Common myeloid progenitor, CD34-positive (primary cell): Measurements from ENCODE around the gene VIM.
"Not testable (repeated sequence)": the region's sequence is repeated elsewhere in the genome, so short reads cannot be mapped to it uniquely, and the experiment has no call there.

ENCODE experiments used
- CTCF ChIA-PET: fragments of 350-600 bp; sonication (Branson Sonifier 250); formaldehyde crosslinking; loops from one replicate; lab custom pipeline; 2021; ENCODE audit warnings: antibody characterized with exemption; lab: Charles Lee
- POLR2A ChIA-PET: fragments of 350-600 bp; sonication (Branson Sonifier 250); formaldehyde crosslinking; loops from one replicate; lab custom pipeline; 2021; ENCODE audit warnings: antibody characterized with exemption; lab: Charles Lee
- DNase-seq, 3 donors: peaks; one replicate each; pipeline versions ENCODE4 v3.0.0 to v3.0.0-alpha.2; 2013
- H3K27ac ChIP-seq, 2 experiments: 1 replicate in 1 of 2; 2 replicates in 1 of 2; pipeline ENCODE4 v1.7.0; 2013; ENCODE audit warnings: inconsistent platforms in 2 of 2, low read length in 2 of 2, mild to moderate bottlenecking in 2 of 2, low read depth in 1 of 2, moderate library complexity in 1 of 2; ENCODE audit not compliant: severe bottlenecking in 2 of 2, insufficient read depth in 1 of 2, poor library complexity in 1 of 2
- H3K27me3 ChIP-seq, 5 experiments: replicated peaks in 2 of 5; 1 replicate in 3 of 5; 2 replicates in 2 of 5; pipeline versions ENCODE4 v1.6.1 to v1.7.0; 2013; ENCODE audit warnings: low read length in 4 of 5, mild to moderate bottlenecking in 2 of 5, moderate library complexity in 2 of 5, inconsistent platforms in 1 of 5; ENCODE audit not compliant: insufficient read depth in 5 of 5, control insufficient read depth in 4 of 5
- H3K36me3 ChIP-seq, 4 experiments: 1 replicate in 2 of 4; 2 replicates in 2 of 4; pipeline versions ENCODE4 v1.6.1 to v1.7.0; 2013; ENCODE audit warnings: low read length in 3 of 4, control low read depth in 1 of 4, mild to moderate bottlenecking in 1 of 4; ENCODE audit not compliant: control insufficient read depth in 4 of 4, insufficient read depth in 4 of 4
- H3K4me1 ChIP-seq, 4 experiments: 1 replicate in 3 of 4; 2 replicates in 1 of 4; pipeline versions ENCODE4 v1.6.1 to v1.7.1; 2013; ENCODE audit warnings: low read length in 3 of 4, mild to moderate bottlenecking in 3 of 4, control low read depth in 1 of 4, inconsistent platforms in 1 of 4, moderate library complexity in 1 of 4; ENCODE audit not compliant: control insufficient read depth in 4 of 4, insufficient read depth in 4 of 4; ENCODE audit errors: control extremely low read depth in 1 of 4
- H3K4me3 ChIP-seq, 7 experiments: 1 replicate in 4 of 7; 2 replicates in 3 of 7; pipeline versions ENCODE4 v1.5.1 to v1.7.0; 2013; ENCODE audit warnings: mild to moderate bottlenecking in 7 of 7, low read length in 6 of 7, moderate library complexity in 6 of 7, inconsistent platforms in 2 of 7, low read depth in 2 of 7, control low read depth in 1 of 7; ENCODE audit not compliant: insufficient read depth in 4 of 7, control insufficient read depth in 1 of 7; ENCODE audit errors: extremely low read depth in 1 of 7
- H3K9me3 ChIP-seq, 5 experiments: 1 replicate in 4 of 5; 2 replicates in 1 of 5; pipeline versions ENCODE4 v1.6.1 to v1.7.1; 2013; ENCODE audit warnings: low read length in 4 of 5, mild to moderate bottlenecking in 2 of 5, inconsistent platforms in 1 of 5, low read depth in 1 of 5, moderate library complexity in 1 of 5; ENCODE audit not compliant: control insufficient read depth in 4 of 5, insufficient read depth in 2 of 5; ENCODE audit errors: control extremely low read depth in 1 of 5
- WGBS: methylation state at CpG from one replicate; pipeline ENCODE4 v1.1.5; 2013; ENCODE audit not compliant: insufficient coverage; 5-methylcytosine and 5-hydroxymethylcytosine counted together

Gene VIM

GRCh38 chr10:17256627-17257026 lies 28.6 kb downstream of the VIM start:
- CTCF ChIA-PET = interaction anchor here (0.6 to 2.8 kb wide), 19 partner anchors 9 to 432 kb away, joined by 3 to 10 read pairs (median 3); no protein-coding TSS in a partner anchor
- DNase-seq = no peak

GRCh38 chr10:17257466-17258321 lies 29.7 kb downstream of the VIM start:
- CTCF ChIA-PET = interaction anchor here (0.6 to 2.8 kb wide), 16 partner anchors 10 to 431 kb away, joined by 3 to 12 read pairs (median 4); no protein-coding TSS in a partner anchor
- peak overlapping the region in 2 of 7 experiments; percentile 19 to 61 for H3K4me3 ChIP-seq
- peak; percentile 64 to 85 (median 79) for DNase-seq

More at GRCh38 chr10:17256627-17257026, 28.6 kb downstream of the VIM start:
- Histone ChIP-seq H3K4me3 (no peak overlapping the region), H3K27me3 (no peaks in the 10 kb centered on the region), H3K27ac (no peak overlapping the region), H3K36me3 (no peaks in the 10 kb centered on the region), H3K4me1 (no peaks in the 10 kb centered on the region), H3K9me3 (peaks cover 0 to 7% (median under 1%) of the 10 kb centered on the region in 5 experiments)
- WGBS = 100% methylated on average over 3 of the region's 5 CpGs
- POLR2A ChIA-PET = interaction anchor here (0.7 kb wide), 1 partner anchor 23 kb away, joined by 5 read pairs; no protein-coding TSS in a partner anchor

GRCh38 chr10:17262502-17262901 lies 34.5 kb downstream of the VIM start:
- ChIA-PET CTCF (interaction anchor here (1.1 kb wide), 1 partner anchor 26 kb away, joined by 4 read pairs; no protein-coding TSS in a partner anchor), POLR2A (no interaction called here)
- Histone ChIP-seq H3K4me1 (no peaks in the 10 kb centered on the region), H3K9me3 (peaks cover 9 to 43% (median 20%) of the 10 kb centered on the region in 5 experiments), H3K27ac (no peak overlapping the region), H3K27me3 (no peaks in the 10 kb centered on the region), H3K4me3 (no peak overlapping the region), H3K36me3 (no peaks in the 10 kb centered on the region)
- WGBS = 100% methylated on average over 1 of the region's 4 CpGs
- DNase-seq = peak in 1 of 3 donors; percentile 24

More at GRCh38 chr10:17257466-17258321, 29.7 kb downstream of the VIM start:
- no peak overlapping the region for H3K27ac ChIP-seq
- H3K9me3 ChIP-seq = peaks cover 3 to 15% (median 6%) of the 10 kb centered on the region in 5 experiments
- no peaks in the 10 kb centered on the region for H3K36me3 ChIP-seq
- POLR2A ChIA-PET = interaction anchor here (0.7 kb wide), 1 partner anchor 24 kb away, joined by 5 read pairs; no protein-coding TSS in a partner anchor
- no peaks in the 10 kb centered on the region for H3K4me1 ChIP-seq
- WGBS = 6% methylated on average over 5 of the region's 8 CpGs
- no peaks in the 10 kb centered on the region for H3K27me3 ChIP-seq

- Histone ChIP-seq H3K36me3 (no peaks in the 10 kb centered on the region), H3K4me1 (no peaks in the 10 kb centered on the region), H3K9me3 (peaks cover 9 to 43% (median 20%) of the 10 kb centered on the region in 5 experiments), H3K4me3 (no peak overlapping the region), H3K27me3 (no peaks in the 10 kb centered on the region), H3K27ac (no peak overlapping the region)
- peak in 1 of 3 donors; percentile 37 for DNase-seq
- ChIA-PET CTCF (interaction anchor here (0.6 to 0.7 kb wide), 2 partner anchors 143 to 439 kb away, joined by 3 read pairs; no protein-coding TSS in a partner anchor), POLR2A (no interaction called here)
- WGBS = 95% methylated on average over 6 of the region's 8 CpGs
Measured at GRCh38 chr10:17263580-17263979, 35.5 kb downstream of the VIM start.

GRCh38 chr10:17265468-17265867 lies 37.4 kb downstream of the VIM start:
- no peak for DNase-seq
- ChIA-PET POLR2A (no interaction called here), CTCF (interaction anchor here (1.1 kb wide), 1 partner anchor 12 kb away, joined by 3 read pairs; no protein-coding TSS in a partner anchor)
- no peak overlapping the region for H3K27ac ChIP-seq
- 100% methylated on average over 2 of the region's 2 CpGs for WGBS
- H3K27me3 ChIP-seq = no peaks in the 10 kb centered on the region
- no peaks in the 10 kb centered on the region for H3K36me3 ChIP-seq
- no peaks in the 10 kb centered on the region for H3K4me1 ChIP-seq
- peaks cover 9 to 43% (median 20%) of the 10 kb centered on the region in 5 experiments for H3K9me3 ChIP-seq
- H3K4me3 ChIP-seq = no peak overlapping the region

GRCh38 chr10:17266549-17266948 lies 38.5 kb downstream of the VIM start:
- DNase-seq, H3K27ac ChIP-seq, H3K27me3 ChIP-seq, H3K36me3 ChIP-seq, POLR2A ChIA-PET, H3K4me1 ChIP-seq, H3K4me3 ChIP-seq: not testable (repeated sequence)
- WGBS = 93% methylated on average over 4 of the region's 6 CpGs
- peaks cover 9 to 40% (median 20%) of the 10 kb centered on the region in 5 experiments for H3K9me3 ChIP-seq
- CTCF ChIA-PET = interaction anchor here (2.1 to 2.9 kb wide), 2 partner anchors 8 to 9 kb away, joined by 6 to 11 read pairs; no protein-coding TSS in a partner anchor
